IMR-90 (cell line): Measurements from ENCODE around the gene DISC1. TPM values are rescaled to one million over a fixed set of nuclear protein-coding genes. Genes with fewer than 3 reads are reported as not detected.

Experiments
- ATAC-seq: fragments of 200-7000 bp; cut with Tn5 transposase; 2 replicates; pipeline ENCODE4 v1.9.1; 2020; ENCODE audit warnings: low read depth, mild to moderate bottlenecking, moderate library complexity
- BruUV-seq: library from RNA; stranded (reverse); fragments of 400-500 nt; replicated peaks from 2 replicates; lab custom pipeline; 2021; lab: Mats Ljungman, UMichigan
- CTCF ChIA-PET: fragments of 300-600 bp; formaldehyde crosslinking; extraction: SDS; loops from one replicate; lab custom pipeline; 2021; ENCODE audit warnings: antibody characterized with exemption; lab: Yijun Ruan, JAX
- POLR2A ChIA-PET: fragments of 300-600 bp; sonication (Branson Sonifier 250); formaldehyde crosslinking; loops from one replicate; lab custom pipeline; 2022; ENCODE audit warnings: antibody characterized with exemption; ENCODE audit not compliant: unreplicated experiment; lab: Charles Lee
- DNase-seq: peaks from one replicate; pipeline ENCODE4 v3.0.0; 2013
- H2AFZ ChIP-seq: replicated peaks from 2 replicates; pipeline ENCODE3; 2013; ENCODE audit warnings: low read length, mild to moderate bottlenecking; ENCODE audit not compliant: poor library complexity
- H2AK5ac ChIP-seq: 2 replicates; pipeline ENCODE4 v1.6.1; 2013; ENCODE audit warnings: low read depth, low read length, inconsistent platforms
- H2AK9ac ChIP-seq: replicated peaks from 2 replicates; pipeline ENCODE3; 2013; ENCODE audit warnings: mild to moderate bottlenecking, low read depth, low read length, moderate library complexity; ENCODE audit not compliant: poor library complexity
- H2BK120ac ChIP-seq: 2 replicates; pipeline ENCODE4 v1.6.1; 2013; ENCODE audit warnings: low read depth, low read length, inconsistent platforms
- H2BK15ac ChIP-seq: 3 replicates; pipeline ENCODE4 v1.6.1; 2013; ENCODE audit warnings: low read depth, low read length, inconsistent platforms
- H2BK20ac ChIP-seq: 2 replicates; pipeline ENCODE4 v1.6.1; 2013; ENCODE audit warnings: low read depth, mild to moderate bottlenecking, inconsistent platforms, low read length, moderate library complexity
- H2BK5ac ChIP-seq: 2 replicates; pipeline ENCODE4 v1.6.1; 2013; ENCODE audit warnings: mild to moderate bottlenecking, low read depth, low read length, inconsistent platforms; ENCODE audit not compliant: poor library complexity, severe bottlenecking
- H3K14ac ChIP-seq: replicated peaks from 2 replicates; pipeline ENCODE4 v1.6.1; 2013; ENCODE audit warnings: low read depth, low read length, inconsistent platforms
- H3K18ac ChIP-seq: 2 replicates; pipeline ENCODE4 v1.6.1; 2013; ENCODE audit warnings: low read depth, low read length, control low read depth
- H3K23ac ChIP-seq: 2 replicates; pipeline ENCODE4 v1.6.1; 2013; ENCODE audit warnings: low read depth, low read length, inconsistent platforms
- H3K27ac ChIP-seq: 2 replicates; pipeline ENCODE4 v1.5.1; 2013; ENCODE audit warnings: mild to moderate bottlenecking, control low read depth, low read length; ENCODE audit not compliant: insufficient read depth
- H3K27me3 ChIP-seq: 2 replicates; pipeline ENCODE4 v1.6.1; 2013; ENCODE audit warnings: low read length; ENCODE audit not compliant: control insufficient read depth, insufficient read depth
- H3K36me3 ChIP-seq: 2 replicates; pipeline ENCODE4 v1.6.1; 2013; ENCODE audit warnings: low read length, mixed read lengths; ENCODE audit not compliant: control insufficient read depth, insufficient read depth
- H3K4ac ChIP-seq: 2 replicates; pipeline ENCODE4 v1.6.1; 2013; ENCODE audit warnings: low read depth, low read length, inconsistent platforms
- H3K4me1 ChIP-seq: 2 replicates; pipeline ENCODE4 v1.6.1; 2013; ENCODE audit warnings: low read length, mixed read lengths; ENCODE audit not compliant: control insufficient read depth, insufficient read depth
- H3K4me2 ChIP-seq: 2 replicates; pipeline ENCODE4 v1.6.1; 2013; ENCODE audit warnings: low read depth, mild to moderate bottlenecking, control low read depth, low read length, moderate library complexity
- H3K4me3 ChIP-seq: 2 replicates; pipeline ENCODE4 v1.5.1; 2013; ENCODE audit warnings: low read depth, mild to moderate bottlenecking, control low read depth, low read length, moderate library complexity; ENCODE audit not compliant: insufficient read depth
- H3K56ac ChIP-seq: 2 replicates; pipeline ENCODE4 v1.6.1; 2013; ENCODE audit warnings: low read length, inconsistent platforms; ENCODE audit not compliant: insufficient read depth; ENCODE audit errors: extremely low read depth
- H3K79me1 ChIP-seq, 2 experiments: 2 replicates each; pipeline ENCODE4 v1.6.1; 2013; ENCODE audit warnings: low read length in 2 of 2, inconsistent platforms in 1 of 2, low read depth in 1 of 2
- H3K9ac ChIP-seq: 2 replicates; pipeline ENCODE4 v1.6.1; 2013; ENCODE audit warnings: low read depth, low read length, control low read depth
- H3K9me1 ChIP-seq: 2 replicates; pipeline ENCODE4 v1.6.1; 2013; ENCODE audit warnings: low read length, inconsistent platforms; ENCODE audit not compliant: insufficient read depth
- H3K9me3 ChIP-seq: 2 replicates; pipeline ENCODE4 v1.6.1; 2013; ENCODE audit warnings: low read length; ENCODE audit not compliant: control insufficient read depth, insufficient read depth
- H4K20me1 ChIP-seq: 2 replicates; pipeline ENCODE4 v1.6.1; 2013; ENCODE audit warnings: low read length, inconsistent platforms; ENCODE audit not compliant: insufficient read depth
- H4K5ac ChIP-seq: 2 replicates; pipeline ENCODE4 v1.6.1; 2013; ENCODE audit warnings: mild to moderate bottlenecking, low read depth, low read length, control low read depth
- H4K8ac ChIP-seq, 2 experiments: 2 replicates each; pipeline ENCODE4 v1.6.1; 2013; ENCODE audit warnings: low read depth in 2 of 2, low read length in 2 of 2, control low read depth in 1 of 2, inconsistent platforms in 1 of 2
- H4K91ac ChIP-seq: 2 replicates; pipeline ENCODE4 v1.6.1; 2013; ENCODE audit warnings: low read depth, low read length, inconsistent platforms; ENCODE audit not compliant: insufficient read depth
- BHLHE40 ChIP-seq: fragments of 150-350 bp; IDR thresholded peaks from 2 replicates; pipeline ENCODE4 v1.6.1; 2016; ENCODE audit warnings: mild to moderate bottlenecking, low read depth, low read length
- CEBPB ChIP-seq: IDR thresholded peaks from 2 replicates; pipeline ENCODE4 v1.6.1; 2012; ENCODE audit warnings: low read depth, low read length, improper control_type of control experiment
- CHD1 ChIP-seq: IDR thresholded peaks from 2 replicates; pipeline ENCODE4 v1.6.1; 2012; ENCODE audit warnings: low read depth, low read length, improper control_type of control experiment
- FOS ChIP-seq: fragments of 150-350 bp; IDR thresholded peaks from 2 replicates; pipeline ENCODE4 v1.6.1; 2016; ENCODE audit warnings: low read depth, low read length
- MAFK ChIP-seq: IDR thresholded peaks from 2 replicates; pipeline ENCODE4 v1.6.1; 2012; ENCODE audit warnings: low read depth, low read length, improper control_type of control experiment
- NFE2L2 ChIP-seq: fragments of 150-350 bp; IDR thresholded peaks from 2 replicates; pipeline ENCODE4 v1.6.1; 2016; ENCODE audit warnings: low read depth, mild to moderate bottlenecking, low read length
- POLR2A ChIP-seq: IDR thresholded peaks from 2 replicates; pipeline ENCODE4 v1.6.1; 2012; ENCODE audit warnings: mild to moderate bottlenecking, low read depth, low read length
- RAD21 ChIP-seq: IDR thresholded peaks from 2 replicates; pipeline ENCODE4 v1.6.1; 2012; ENCODE audit warnings: low read length, improper control_type of control experiment
- RCOR1 ChIP-seq: IDR thresholded peaks from 2 replicates; pipeline ENCODE4 v1.6.1; 2012; ENCODE audit warnings: mild to moderate bottlenecking, low read length, improper control_type of control experiment; ENCODE audit not compliant: insufficient replicate concordance
- RFX5 ChIP-seq: IDR thresholded peaks from 2 replicates; pipeline ENCODE4 v1.8.0; 2012; ENCODE audit warnings: low read depth, mild to moderate bottlenecking, low read length, moderate library complexity
- SMC3 ChIP-seq: fragments of 150-350 bp; IDR thresholded peaks from 2 replicates; pipeline ENCODE4 v1.6.1; 2016; ENCODE audit warnings: low read depth, mild to moderate bottlenecking, antibody characterized with exemption, low read length, moderate library complexity
- WGBS, 2 experiments: methylation state at CpG; one replicate each; pipeline versions ENCODE4 v1.1.5 to v1.1.7; 2013; ENCODE audit warnings: missing lambda C conversion rate in 2 of 2; ENCODE audit not compliant: insufficient read length in 1 of 2; ENCODE audit errors: extremely low coverage in 2 of 2; 5-methylcytosine and 5-hydroxymethylcytosine counted together
- dilution Hi-C: fragments of 300-500 bp; cut with HindIII; formaldehyde crosslinking; loops from one replicate; pipeline ENCODE4 v1.14.3; 2018; ENCODE audit warnings: low sequenced_read_pairs; ENCODE audit not compliant: unreplicated experiment
- in situ Hi-C: fragments of 300-500 bp; cut with MboI; formaldehyde crosslinking; loops from 3 replicates; pipeline ENCODE4 v1.14.3; 2019; ENCODE audit warnings: low sequenced_read_pairs, inconsistent platforms, mixed read lengths
- intact Hi-C: fragments of 100-400 bp; cut with micrococcal nuclease; formaldehyde crosslinking; loops from 2 replicates; pipeline ENCODE4 v1.10.0; 2022
- polyA plus RNA-seq, 3 experiments: library from polyadenylated mRNA; depleted of rRNA; stranded (reverse); fragments of >200 nt; gene quantifications; 2 replicates each; pipeline ENCODE4 v1.2.3, GENCODE V29; 2012; ENCODE audit warnings: low replicate concordance in 1 of 3
- total RNA-seq: library from RNA; depleted of rRNA; stranded (reverse); fragments of >200 nt; gene quantifications from 2 replicates; pipeline ENCODE4 v1.2.3, GENCODE V29; 2012
- TF ChIP-seq, protein P1 (sequence below): fragments of 150-350 bp; IDR thresholded peaks from 2 replicates; pipeline ENCODE4 v1.6.1; 2017; ENCODE audit warnings: mild to moderate bottlenecking, antibody characterized with exemption, low read length, low read depth
- TF ChIP-seq, protein P2 (sequence below): conservative IDR thresholded peaks from 2 replicates; pipeline ENCODE4 v1.5.1; 2012; ENCODE audit warnings: mild to moderate bottlenecking, low read depth, low read length, improper control_type of control experiment
- TF ChIP-seq, protein P3 (sequence below): fragments of 150-350 bp; IDR thresholded peaks from 2 replicates; pipeline ENCODE4 v1.6.1; 2016; ENCODE audit warnings: low read depth, mild to moderate bottlenecking, low read length, moderate library complexity, borderline replicate concordance

The DISC1 gene
- total and polyA plus RNA-seq, 2 of the 4 experiments (the other 2 are of a cell fraction) = 2.2 to 7.0 TPM

DNA sequence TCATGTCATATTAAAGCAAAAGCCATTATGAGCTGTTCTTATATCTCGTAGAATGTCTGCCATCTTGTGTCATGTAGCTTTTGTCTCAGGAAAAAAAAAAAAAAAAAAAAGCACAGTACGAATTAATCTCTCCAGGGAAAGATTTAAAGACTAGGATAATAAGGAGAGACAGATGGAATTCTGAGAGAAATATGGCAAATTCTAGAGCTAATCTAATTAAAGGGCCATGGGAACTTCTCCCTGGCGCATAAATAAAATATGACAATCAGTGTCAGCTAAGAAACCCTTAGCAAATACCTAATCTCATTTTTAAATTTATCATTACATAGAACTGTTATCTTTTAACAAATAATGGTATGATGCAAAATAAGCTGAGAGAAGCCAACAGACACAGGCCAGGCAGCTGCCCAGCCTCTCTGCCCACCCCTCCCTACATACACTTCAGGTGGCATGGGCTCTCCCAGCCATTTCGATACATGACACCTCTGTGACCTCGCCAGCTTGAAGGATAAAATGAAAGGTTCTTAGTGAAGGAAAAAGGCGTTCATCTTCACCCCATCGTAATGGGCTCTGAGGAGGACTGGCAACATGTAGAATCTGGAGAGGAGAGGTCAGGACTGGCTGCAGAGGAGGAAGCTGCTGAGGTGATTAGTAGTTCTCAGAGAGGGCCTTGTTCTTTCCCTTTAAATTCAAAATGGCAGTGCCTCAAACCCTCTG is 39.8 kb downstream of the DISC1 start:
- peak; percentile 82 for ATAC-seq
- H3K4me1 ChIP-seq = peaks cover 3% of the 10 kb centered on the region
- no peak overlapping the region for H3K23ac ChIP-seq
- ChIA-PET CTCF (no interaction called here), POLR2A (interaction anchor here (0.6 kb wide), 2 partner anchors 18 to 37 kb away, joined by 3 to 6 read pairs; no protein-coding TSS in a partner anchor)
- H4K5ac ChIP-seq = peak overlapping the region; percentile 59; the same call in 1 of the 2 replicates
- H3K79me1 ChIP-seq = peaks cover 3 to 6% of the 10 kb centered on the region in 2 experiments; a peak in 2 of 4 replicates
- H2AFZ ChIP-seq = peak overlapping the region; percentile 55
- no TSS peak for BruUV-seq
- no peak overlapping the region for H3K4me3 ChIP-seq
- no peak overlapping the region for H3K9ac ChIP-seq
- H3K4ac ChIP-seq = peak overlapping the region; percentile 79
- peak overlapping the region; percentile 42 for H3K56ac ChIP-seq
- peak overlapping the region; percentile 58 for H2AK9ac ChIP-seq
- peak overlapping the region; percentile 70 for H4K91ac ChIP-seq
- H3K36me3 ChIP-seq = no peaks in the 10 kb centered on the region
- peak overlapping the region in 1 of 2 experiments; percentile 68; a peak in 2 of 4 replicates for H4K8ac ChIP-seq
- H4K20me1 ChIP-seq = no peaks in the 10 kb centered on the region
- H2BK5ac ChIP-seq = no peak overlapping the region
- peak overlapping the region; percentile 63 for H2BK20ac ChIP-seq
- peaks cover 3% of the 10 kb centered on the region; the same call in 1 of the 2 replicates for H3K9me1 ChIP-seq
- H3K9me3 ChIP-seq = no peaks in the 10 kb centered on the region
- dilution Hi-C loops = no loop called here
- in situ Hi-C loops = no loop called here
- H2BK120ac ChIP-seq = peak overlapping the region; percentile 74
- peak overlapping the region; percentile 62 for H3K14ac ChIP-seq
- peak overlapping the region; percentile 85; the same call in 1 of the 2 replicates for H3K27ac ChIP-seq
- 0 out of 2 replicates have a peak overlapping the region, but pooled peaks have one; percentile 9 for H3K4me2 ChIP-seq
- H3K18ac ChIP-seq = peak overlapping the region; percentile 62; the same call in 1 of the 2 replicates
- H2AK5ac ChIP-seq = peak overlapping the region; percentile 53; the same call in 1 of the 2 replicates
- no peak overlapping the region; the same call in 2 of the 3 replicates for H2BK15ac ChIP-seq
- H3K27me3 ChIP-seq = no peaks in the 10 kb centered on the region
- peak; percentile 10 for DNase-seq
- WGBS, 2 experiments = 40% methylated on average over 1 of the region's 7 CpGs; no CpG with 5 or more reads in 1 of the 2 experiments
- intact Hi-C loops = no loop called here
- TF ChIP-seq SMC3 (no peak), BHLHE40 (no peak), MAFK (no peak), FOS (no peak), RAD21 (no peak), CHD1 (no peak), RFX5 (no peak), POLR2A (no peak), CEBPB (no peak), NFE2L2 (no peak), RCOR1 (no peak)
- TF ChIP-seq, protein P1, sequence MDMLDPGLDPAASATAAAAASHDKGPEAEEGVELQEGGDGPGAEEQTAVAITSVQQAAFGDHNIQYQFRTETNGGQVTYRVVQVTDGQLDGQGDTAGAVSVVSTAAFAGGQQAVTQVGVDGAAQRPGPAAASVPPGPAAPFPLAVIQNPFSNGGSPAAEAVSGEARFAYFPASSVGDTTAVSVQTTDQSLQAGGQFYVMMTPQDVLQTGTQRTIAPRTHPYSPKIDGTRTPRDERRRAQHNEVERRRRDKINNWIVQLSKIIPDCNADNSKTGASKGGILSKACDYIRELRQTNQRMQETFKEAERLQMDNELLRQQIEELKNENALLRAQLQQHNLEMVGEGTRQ = no peak
- TF ChIP-seq, protein P2, sequence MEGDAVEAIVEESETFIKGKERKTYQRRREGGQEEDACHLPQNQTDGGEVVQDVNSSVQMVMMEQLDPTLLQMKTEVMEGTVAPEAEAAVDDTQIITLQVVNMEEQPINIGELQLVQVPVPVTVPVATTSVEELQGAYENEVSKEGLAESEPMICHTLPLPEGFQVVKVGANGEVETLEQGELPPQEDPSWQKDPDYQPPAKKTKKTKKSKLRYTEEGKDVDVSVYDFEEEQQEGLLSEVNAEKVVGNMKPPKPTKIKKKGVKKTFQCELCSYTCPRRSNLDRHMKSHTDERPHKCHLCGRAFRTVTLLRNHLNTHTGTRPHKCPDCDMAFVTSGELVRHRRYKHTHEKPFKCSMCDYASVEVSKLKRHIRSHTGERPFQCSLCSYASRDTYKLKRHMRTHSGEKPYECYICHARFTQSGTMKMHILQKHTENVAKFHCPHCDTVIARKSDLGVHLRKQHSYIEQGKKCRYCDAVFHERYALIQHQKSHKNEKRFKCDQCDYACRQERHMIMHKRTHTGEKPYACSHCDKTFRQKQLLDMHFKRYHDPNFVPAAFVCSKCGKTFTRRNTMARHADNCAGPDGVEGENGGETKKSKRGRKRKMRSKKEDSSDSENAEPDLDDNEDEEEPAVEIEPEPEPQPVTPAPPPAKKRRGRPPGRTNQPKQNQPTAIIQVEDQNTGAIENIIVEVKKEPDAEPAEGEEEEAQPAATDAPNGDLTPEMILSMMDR = no peak
- TF ChIP-seq, protein P3, sequence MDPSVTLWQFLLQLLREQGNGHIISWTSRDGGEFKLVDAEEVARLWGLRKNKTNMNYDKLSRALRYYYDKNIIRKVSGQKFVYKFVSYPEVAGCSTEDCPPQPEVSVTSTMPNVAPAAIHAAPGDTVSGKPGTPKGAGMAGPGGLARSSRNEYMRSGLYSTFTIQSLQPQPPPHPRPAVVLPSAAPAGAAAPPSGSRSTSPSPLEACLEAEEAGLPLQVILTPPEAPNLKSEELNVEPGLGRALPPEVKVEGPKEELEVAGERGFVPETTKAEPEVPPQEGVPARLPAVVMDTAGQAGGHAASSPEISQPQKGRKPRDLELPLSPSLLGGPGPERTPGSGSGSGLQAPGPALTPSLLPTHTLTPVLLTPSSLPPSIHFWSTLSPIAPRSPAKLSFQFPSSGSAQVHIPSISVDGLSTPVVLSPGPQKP = no peak
